HG03565 (cell line): ENCODE results near the gene TICAM2.

Experiments
- ATAC-seq: cut with Tn5 transposase; IDR thresholded peaks from one replicate; pipeline ENCODE4 v1.9.1; 2021; ENCODE audit warnings: mild to moderate bottlenecking, moderate library complexity; ENCODE audit not compliant: unreplicated experiment

The TICAM2 gene

GRCh38 chr5:115573133-115573532 lies 29.1 kb downstream of the TICAM2 start:
- no peak for ATAC-seq

DNA sequence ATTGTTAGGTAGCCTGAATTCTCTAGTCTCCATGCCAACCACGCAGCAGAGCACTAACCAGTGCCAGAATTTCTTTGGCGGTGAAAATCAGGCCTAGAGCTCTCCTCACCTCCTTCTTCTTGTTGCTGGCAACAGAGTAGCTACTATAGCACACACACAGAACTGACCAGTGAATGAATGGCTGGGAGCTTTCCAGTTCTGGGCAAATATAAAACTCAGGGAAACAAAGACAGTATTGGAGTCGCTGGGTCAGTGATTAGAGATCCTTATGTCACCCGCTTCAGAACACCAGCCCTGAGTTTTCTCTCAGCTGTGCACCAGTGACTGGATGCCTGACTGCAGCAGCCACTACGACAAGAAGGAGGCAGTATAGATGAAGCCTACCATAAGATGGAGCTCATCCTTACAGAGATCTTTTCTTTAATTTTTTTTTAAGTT lies 30.8 kb downstream of the TICAM2 start:
- ATAC-seq = no peak

- no peak for ATAC-seq
These were observed 33.6 kb downstream of the TICAM2 start for GRCh38 chr5:115568668-115569067.

DNA sequence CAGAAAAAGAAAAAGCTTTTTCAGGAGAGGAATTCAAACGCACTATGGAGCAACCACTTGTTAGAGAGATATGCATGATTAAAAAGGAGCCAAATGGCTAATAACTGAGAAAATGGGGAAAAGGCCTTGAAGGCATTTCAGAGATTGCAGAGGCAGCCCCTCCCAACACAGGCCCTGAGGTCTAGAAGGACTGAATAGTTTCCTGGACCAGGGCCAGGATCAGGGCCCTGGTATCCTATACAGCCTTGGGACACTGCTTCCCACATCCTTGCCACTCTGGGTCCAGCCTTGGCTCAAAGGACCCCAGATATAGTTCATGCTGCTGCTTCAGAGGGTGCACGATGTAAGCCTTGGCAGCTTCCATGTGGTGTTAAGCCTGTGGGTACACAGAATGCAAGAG lies 37.0 kb downstream of the TICAM2 start:
- no peak for ATAC-seq

DNA sequence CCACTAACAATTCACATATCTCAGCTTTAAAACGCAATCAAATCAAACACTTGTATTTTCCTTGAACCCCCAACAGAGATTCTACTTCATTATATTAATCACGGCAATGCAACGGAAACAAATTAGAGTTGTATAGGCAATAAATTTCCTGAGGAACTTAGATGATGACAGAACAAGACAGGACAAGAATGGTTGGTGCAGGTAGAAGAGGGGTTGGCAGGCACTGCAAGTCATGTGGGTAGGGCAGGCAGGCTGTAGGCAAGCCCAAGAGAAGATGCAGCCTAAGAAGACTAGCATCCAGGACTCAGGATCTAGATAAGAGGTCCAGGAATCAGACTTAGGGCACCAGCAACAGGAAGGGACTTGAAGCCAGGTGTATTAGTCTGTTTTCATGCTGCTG lies 41.1 kb downstream of the TICAM2 start:
- ATAC-seq = no peak

DNA sequence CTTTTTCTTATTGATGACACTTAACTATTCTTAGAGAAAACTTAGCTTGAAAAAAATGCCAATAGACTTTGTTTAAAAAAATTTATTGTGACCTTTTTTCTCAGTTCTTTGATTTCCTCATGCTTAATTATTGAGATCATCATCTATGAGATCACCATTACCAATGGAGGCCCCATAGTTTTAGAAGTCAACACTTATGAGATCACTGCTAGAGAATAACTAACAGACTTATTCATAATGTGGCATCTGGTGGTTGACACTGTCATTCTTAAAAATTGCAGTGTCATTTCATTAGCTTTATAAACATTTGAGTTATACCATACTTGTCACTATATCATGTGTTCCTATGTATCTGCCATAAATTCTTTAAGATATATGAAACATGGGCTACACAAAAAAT lies 42.8 kb downstream of the TICAM2 start:
- no peak for ATAC-seq

- no peak for ATAC-seq
These were observed 43.8 kb downstream of the TICAM2 start for GRCh38 chr5:115558388-115558956.

- ATAC-seq = no peak
These were observed 44.5 kb downstream of the TICAM2 start for GRCh38 chr5:115557667-115558387.

- ATAC-seq = no peak
These were observed 46.0 kb downstream of the TICAM2 start for GRCh38 chr5:115556276-115556675.

DNA sequence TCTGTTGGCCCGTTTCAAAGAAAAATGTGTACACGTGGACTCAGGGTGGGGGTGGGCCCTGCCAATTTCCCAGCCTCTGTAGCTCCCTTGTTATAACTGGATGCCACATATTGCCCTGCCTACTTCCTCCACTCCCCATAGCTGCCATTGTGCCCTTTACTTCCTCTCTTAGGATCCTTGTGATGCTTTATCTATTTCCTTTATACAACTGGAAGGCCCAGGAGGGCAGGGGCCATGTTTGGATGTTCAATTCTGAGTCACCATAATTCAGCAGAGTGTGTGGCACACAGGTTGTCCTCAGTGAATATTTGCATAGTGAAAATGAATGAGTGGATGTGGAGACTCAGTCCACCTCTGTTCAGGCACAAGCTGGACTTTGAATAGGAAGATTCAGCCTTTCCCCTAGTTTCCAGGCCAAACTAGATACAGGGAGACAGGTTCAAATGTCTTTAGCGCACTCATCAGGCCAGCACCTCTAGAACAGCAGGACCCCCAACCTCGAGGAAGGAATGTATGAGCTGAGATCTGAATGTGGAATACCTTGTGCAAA lies 47.1 kb downstream of the TICAM2 start:
- no peak for ATAC-seq

- no peak for ATAC-seq
These were observed 49.2 kb downstream of the TICAM2 start for GRCh38 chr5:115553082-115553481.

- no peak for ATAC-seq
These were observed 50.9 kb downstream of the TICAM2 start for GRCh38 chr5:115551415-115551814.

DNA sequence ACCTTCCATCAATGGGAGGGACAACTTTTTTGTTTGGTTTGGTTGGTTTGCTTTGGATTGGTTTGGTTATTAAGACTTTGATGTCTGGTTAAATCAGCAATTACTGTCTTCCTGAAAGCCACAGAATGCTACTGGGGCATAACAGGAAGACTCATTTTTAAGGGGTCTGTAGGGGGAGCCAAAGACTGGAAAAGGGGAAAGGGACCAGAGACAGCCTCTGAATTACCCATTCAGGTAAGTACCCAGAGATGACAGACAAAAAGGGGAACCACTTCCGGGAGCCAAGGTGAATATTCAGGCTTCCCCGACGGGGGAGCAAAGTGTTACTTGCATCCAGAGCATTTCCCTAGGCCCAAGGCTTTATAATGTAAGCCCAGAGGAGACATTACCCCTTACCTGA lies 53.1 kb downstream of the TICAM2 start:
- no peak for ATAC-seq

DNA sequence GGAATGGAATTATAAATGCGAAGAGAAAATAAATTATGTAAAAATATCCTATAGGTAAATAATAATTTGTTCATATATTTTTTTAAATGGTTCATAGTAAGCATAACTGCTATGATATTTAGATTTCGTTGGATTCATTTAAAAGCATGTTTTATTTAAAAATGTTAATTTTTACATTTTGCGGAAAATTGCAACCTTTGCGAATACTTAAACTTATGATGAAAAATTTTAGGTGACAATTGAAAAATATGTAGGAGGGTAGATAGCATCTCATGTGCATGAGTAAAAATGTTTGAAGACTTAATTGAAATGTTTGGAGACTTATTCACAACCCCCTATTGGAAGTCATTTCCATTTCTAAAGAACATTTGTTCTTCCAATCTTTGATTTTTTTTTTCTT lies 53.6 kb downstream of the TICAM2 start:
- no peak for ATAC-seq

GRCh38 chr5:115545351-115545882 lies 56.9 kb downstream of the TICAM2 start:
- ATAC-seq = no peak

GRCh38 chr5:115544436-115545350 lies 57.6 kb downstream of the TICAM2 start, which contains the start of gene FEM1C:
Gene FEM1C (minus strand): TSS chr5:115544775. CDS start chr5:115543493, 1,282 bp downstream.
- peak; percentile 96 for ATAC-seq

DNA sequence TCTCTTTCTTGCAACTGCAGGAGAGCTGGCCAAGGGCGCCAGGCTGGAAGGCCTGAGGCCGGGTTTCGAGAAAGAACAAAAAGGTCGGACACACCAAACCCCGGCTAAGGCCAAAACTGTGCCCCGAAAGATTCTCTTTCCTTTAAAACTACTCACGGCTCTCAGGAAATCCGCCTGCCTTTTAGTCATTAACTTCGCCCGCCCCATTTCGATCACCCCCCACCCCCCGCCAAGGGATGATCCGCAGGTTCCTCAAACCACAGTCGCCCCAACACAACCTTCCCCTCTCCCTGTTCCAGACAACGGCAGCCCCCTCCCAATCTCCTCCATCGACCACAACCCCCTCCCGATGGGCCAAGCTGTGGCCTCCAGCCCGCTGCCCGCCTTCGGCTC lies 58.2 kb downstream of the TICAM2 start:
- no peak for ATAC-seq

DNA sequence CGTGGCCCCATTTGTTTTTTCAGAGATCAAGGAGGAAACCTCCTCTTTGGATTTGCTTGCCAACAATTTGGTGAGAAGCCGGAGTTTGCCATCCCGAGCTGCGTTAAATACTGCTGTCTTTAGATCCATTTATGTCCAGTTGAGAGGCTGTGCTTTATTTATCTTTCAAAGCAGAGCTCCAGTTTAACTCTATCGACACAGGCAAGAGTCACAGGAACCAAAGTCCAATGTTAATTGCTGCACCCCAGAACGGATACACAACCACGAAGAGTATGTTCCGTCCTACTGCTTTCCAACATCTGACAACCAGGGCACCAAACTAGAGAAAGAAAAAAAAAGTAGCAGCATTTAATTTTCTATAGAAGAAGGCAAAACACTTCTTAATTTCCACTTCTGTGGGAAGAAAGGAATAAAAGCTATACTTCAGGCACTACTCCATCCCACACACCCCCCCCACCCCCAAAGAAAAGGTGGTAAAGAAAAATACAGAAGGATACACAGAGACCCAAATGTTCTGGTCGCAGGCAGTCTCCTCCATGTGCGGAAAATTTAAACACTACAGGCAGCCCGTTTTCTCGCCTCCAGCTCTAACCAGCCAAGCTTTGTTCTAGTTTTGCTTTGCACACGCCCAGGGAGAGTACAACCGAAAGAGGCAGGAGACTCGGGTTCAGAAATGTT lies 58.8 kb downstream of the TICAM2 start:
- peak; percentile 28 for ATAC-seq

DNA sequence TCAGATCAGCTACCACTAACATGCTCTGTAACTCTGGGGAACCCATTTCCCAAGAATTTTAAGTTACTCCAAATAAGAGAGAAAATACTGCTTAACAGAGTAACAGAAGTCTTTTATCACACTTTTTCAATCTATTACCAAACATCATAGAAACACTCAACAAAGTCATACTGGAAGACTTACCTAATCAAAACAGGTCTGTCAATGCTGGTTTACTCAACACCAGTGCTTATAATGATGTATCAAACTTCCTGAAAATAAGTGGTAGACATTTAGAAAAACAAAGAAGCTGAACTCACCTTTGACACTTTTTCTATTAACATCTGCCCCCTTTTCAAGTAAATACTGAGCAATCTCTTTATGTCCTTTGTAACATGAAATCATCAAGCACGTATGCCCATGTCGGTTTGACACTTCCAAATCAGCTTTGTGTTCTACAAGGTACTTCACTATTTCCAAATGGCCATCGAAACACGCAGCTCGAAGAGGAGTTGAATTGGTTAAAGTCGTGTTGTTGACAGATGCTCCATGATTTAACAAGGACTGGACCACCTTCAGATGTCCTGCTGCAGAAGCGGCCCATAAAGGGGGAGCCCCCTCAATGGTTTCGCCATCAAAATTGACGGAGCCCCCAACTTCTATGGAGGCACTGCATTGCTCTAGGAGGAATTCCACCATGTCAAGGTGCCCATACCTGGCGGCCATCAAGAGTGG lies 59.5 kb downstream of the TICAM2 start:
- ATAC-seq = no peak

- ATAC-seq = no peak
These were observed 60.2 kb downstream of the TICAM2 start for GRCh38 chr5:115542086-115542485.
